A673 (cell line): Measurements from ENCODE around the gene RAB1B.

Source experiments
- EZH2 ChIP-seq: fragments of 200-600 bp; sonication (generic); IDR thresholded peaks from 2 replicates; pipeline ENCODE4 v1.6.1; 2017; ENCODE audit warnings: borderline replicate concordance, low read depth, mild to moderate bottlenecking, mixed read lengths, antibody characterized with exemption, low read length; ENCODE audit not compliant: poor library complexity, severe bottlenecking
- TF ChIP-seq, protein P1 (sequence below): fragments of 300-800, 200-600 bp; sonication (generic); conservative IDR thresholded peaks from 2 replicates; pipeline ENCODE4 v1.5.1; 2017; ENCODE audit warnings: low read depth, mild to moderate bottlenecking, antibody characterized with exemption, low read length, moderate library complexity, mixed read lengths

GRCh38 chr11:66268244-66268951 lies at the start of gene RAB1B:
- TF ChIP-seq, protein P1, sequence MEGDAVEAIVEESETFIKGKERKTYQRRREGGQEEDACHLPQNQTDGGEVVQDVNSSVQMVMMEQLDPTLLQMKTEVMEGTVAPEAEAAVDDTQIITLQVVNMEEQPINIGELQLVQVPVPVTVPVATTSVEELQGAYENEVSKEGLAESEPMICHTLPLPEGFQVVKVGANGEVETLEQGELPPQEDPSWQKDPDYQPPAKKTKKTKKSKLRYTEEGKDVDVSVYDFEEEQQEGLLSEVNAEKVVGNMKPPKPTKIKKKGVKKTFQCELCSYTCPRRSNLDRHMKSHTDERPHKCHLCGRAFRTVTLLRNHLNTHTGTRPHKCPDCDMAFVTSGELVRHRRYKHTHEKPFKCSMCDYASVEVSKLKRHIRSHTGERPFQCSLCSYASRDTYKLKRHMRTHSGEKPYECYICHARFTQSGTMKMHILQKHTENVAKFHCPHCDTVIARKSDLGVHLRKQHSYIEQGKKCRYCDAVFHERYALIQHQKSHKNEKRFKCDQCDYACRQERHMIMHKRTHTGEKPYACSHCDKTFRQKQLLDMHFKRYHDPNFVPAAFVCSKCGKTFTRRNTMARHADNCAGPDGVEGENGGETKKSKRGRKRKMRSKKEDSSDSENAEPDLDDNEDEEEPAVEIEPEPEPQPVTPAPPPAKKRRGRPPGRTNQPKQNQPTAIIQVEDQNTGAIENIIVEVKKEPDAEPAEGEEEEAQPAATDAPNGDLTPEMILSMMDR, result no peak
- TF ChIP-seq EZH2, result no peak
